GM20000 (cell line): ENCODE measurements around the gene BPI.

ENCODE experiments used
- DNase-seq: peaks from one replicate; pipeline ENCODE4 v3.0.0; 2012; ENCODE audit warnings: low spot score
- TF ChIP-seq, protein P1 (sequence below): IDR thresholded peaks from 2 replicates; pipeline ENCODE4 v1.5.1; 2012; ENCODE audit warnings: mild to moderate bottlenecking, control low read depth; ENCODE audit errors: extremely low read depth, missing control alignments

Gene BPI

GRCh38 chr20:38343311-38344106, 39.6 kb downstream of the BPI start:
- TF ChIP-seq, protein P1, sequence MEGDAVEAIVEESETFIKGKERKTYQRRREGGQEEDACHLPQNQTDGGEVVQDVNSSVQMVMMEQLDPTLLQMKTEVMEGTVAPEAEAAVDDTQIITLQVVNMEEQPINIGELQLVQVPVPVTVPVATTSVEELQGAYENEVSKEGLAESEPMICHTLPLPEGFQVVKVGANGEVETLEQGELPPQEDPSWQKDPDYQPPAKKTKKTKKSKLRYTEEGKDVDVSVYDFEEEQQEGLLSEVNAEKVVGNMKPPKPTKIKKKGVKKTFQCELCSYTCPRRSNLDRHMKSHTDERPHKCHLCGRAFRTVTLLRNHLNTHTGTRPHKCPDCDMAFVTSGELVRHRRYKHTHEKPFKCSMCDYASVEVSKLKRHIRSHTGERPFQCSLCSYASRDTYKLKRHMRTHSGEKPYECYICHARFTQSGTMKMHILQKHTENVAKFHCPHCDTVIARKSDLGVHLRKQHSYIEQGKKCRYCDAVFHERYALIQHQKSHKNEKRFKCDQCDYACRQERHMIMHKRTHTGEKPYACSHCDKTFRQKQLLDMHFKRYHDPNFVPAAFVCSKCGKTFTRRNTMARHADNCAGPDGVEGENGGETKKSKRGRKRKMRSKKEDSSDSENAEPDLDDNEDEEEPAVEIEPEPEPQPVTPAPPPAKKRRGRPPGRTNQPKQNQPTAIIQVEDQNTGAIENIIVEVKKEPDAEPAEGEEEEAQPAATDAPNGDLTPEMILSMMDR, result no peak
- no peak for DNase-seq

DNA sequence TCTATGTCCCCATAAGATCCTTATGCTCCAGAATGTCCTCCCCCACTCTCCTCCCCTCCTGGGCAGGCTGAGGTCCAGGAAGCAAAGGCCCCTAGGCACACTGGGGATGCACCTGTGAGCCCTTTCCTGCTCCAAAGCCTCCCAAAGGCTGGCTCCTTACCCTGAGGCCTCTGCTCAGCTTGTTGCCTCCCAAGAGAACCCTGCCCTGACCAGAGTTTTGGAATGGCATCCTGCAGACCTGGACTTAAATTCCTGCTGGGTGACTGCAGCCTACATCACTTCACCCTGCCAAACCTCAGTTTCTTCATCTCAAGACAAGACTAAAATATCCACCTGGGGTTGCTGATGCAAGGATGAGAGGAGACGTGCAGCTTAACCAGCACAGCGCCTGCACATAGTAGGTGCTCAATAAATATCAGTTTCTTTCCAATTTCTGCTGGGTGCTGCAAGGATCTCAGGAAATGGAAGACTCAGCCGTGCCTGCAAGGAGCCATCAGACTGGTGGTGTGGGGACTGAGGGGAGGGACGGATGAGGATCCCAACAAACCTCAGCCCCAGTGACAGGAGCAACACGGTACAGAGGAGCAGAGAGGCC, 40.2 kb downstream of the BPI start:
- TF ChIP-seq, protein P1, result no peak
- DNase-seq, result no peak

DNA sequence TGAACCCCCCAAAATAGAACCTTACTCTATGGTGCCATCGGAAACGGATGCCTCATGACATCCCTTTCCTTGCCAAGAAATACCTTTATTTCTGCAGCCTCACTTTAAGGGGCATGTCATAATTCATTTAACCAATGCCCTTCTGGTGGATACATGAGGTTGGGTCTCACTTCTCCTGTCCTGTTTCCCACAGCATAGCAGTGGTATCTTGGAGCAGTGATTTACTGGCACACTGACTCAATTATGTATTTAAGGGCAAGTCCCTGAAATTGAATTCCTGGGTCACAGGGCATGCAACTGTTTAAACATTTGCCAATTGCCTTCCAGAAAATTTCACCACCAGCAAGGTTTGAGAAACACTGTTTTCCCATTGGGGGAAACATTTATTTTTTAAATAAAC, 41.7 kb downstream of the BPI start:
- TF ChIP-seq, protein P1, result no peak
- no peak for DNase-seq

DNA sequence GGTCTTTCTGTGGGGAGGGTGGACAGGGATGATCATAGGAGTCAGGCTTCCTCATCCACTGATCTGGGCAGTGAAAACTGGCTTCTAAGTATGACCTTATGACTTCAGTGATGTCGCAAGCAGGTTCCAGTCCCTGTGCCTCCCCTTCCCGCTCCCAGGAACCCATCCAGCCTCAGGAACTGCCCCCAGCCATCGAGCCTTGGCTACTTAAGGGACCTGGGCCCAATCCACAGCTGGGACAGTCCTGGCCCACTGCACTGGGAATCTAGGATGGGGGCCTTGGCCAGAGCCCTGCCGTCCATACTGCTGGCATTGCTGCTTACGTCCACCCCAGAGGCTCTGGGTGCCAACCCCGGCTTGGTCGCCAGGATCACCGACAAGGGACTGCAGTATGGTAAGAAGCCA, 42.3 kb downstream of the BPI start, which contains the start of gene LBP:
TSS of gene LBP (plus strand) at position 236 of the 405 bp plus-strand sequence. CDS start at position 271, 35 bp downstream.
- no peak for DNase-seq
- TF ChIP-seq, protein P1, result no peak

DNA sequence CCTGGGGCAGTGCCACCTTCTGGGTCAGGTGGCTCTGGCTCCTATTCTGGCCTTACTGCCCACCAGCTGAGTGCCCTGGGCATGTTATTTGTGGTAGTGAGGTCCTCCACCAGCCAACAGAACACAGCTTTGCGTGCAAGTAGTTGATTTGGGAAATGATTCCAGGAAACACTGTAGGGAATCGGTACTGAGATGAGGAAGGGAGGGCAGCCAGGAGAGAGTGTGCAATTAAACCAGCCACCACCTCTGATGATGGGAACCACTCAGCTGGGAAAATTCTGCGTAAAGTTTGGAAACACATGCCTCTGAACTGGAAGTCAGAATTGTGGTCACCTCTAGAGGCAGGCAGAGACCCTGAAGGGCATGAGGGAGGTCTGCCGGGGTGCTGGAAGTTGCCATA, 42.8 kb downstream of the BPI start:
- TF ChIP-seq, protein P1, result no peak

GRCh38 chr20:38349856-38350255, 45.9 kb downstream of the BPI start:
- TF ChIP-seq, protein P1, result no peak
- DNase-seq, result no peak

More for the DNA sequence above, 42.8 kb downstream of the BPI start:
- DNase-seq, result no peak

- DNase-seq, result no peak
- TF ChIP-seq, protein P1, result no peak
These were observed 47.2 kb downstream of the BPI start for GRCh38 chr20:38350879-38351775.
